HG02798 (cell line): ENCODE measurements around the gene CENPB.
"Not testable (repeated sequence)": the region's sequence is repeated elsewhere in the genome, so short reads cannot be mapped to it uniquely, and the experiment has no call there.

ENCODE experiments used
- ATAC-seq: cut with Tn5 transposase; IDR thresholded peaks from one replicate; pipeline ENCODE4 v1.9.1; 2021; ENCODE audit warnings: mild to moderate bottlenecking; ENCODE audit not compliant: unreplicated experiment, poor library complexity

CENPB gene

DNA sequence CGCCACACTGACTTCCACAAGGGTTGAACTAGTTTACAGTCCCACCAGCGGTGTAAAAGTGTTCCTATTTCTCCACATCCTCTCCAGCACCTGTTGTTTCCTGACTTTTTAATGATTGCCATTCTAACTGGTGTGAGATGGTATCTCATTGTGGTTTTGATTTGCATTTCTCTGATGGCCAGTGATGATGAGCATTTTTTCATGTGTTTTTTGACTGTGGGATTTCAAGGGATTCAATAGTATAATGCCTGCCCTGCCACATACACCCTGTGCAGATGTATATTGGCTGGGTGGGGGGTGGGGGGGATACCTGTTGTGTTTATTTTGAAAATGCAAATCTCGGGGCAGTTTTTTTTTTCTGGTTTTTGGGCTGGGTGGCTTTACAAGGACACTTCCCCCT, 7.6 kb upstream of the CENPB start:
- not testable (repeated sequence) for ATAC-seq

DNA sequence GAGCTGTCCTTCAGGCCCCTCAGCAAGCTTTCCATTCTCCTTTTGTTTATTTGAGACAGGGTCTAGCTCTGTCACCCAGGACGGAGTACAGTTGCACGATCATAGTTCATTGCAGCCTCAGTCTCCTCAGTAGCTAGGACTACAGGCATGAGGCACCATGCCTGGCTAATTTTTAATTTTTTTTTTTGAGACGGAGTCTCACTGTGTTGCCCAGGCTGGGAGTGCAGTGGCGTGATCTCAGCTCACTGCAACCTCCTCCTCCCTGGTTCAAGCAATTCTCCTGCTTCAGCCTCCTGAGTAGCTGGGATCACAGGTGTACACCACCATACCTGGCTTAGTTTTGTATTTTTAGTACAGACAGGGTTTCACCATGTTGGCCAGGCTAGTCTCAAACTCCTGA, 2.7 kb upstream of the CENPB start:
- not testable (repeated sequence) for ATAC-seq

DNA sequence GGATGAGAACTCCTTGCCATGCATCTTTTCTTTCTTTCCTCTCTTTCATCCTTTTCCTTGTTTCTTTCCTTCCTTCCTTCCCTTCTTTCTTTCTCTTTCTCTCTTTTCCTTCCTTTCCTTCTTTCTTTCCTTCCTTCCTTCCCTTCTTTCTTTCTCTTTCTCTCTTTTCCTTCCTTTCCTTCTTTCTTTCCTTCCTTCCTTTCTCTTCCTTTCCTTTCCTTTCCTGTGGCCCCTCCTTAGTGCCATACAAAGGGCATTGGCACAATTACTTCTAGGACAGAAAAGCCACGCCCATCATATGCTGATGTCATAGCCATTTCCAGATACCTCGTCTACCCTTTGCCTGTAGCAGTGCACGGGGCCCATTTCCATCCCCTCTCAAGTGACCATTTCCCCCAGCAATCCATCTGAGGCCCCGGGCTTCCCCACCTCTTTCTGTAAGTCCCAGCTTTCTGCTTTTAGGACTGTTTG, 2.2 kb upstream of the CENPB start:
- no peak for ATAC-seq

DNA sequence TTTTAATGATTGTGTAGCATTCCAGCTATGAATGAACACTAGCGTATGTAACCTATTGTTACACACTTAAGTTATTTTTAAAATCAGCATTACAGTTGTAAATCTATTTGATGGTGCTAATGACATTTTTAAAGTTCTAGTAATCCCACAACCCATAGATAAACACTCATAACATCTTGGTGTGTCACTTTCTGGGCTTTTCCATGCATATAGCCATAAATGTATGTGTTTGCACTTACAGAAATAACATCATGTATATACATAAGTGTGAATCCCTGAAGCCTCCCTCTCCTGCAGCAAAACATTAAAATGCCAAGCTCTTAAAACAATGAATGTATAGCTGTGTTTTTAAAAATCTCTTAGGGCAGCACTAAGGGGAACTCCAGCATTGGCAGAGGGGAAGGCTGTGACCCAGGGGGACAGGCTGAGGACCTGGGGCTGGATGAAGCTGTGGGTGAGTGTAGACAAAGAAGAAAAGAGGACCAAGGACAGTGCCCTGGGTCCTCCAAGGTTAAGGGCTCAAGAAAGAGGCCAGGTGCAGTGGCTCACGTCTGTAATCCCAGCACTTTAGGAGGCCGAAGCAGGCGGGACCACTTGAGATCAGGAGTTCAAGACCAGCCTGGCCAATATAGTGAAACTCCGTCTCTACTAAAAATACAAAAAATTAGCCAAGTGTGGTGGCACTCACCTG, 929 bp upstream of the CENPB start:
- no peak for ATAC-seq

DNA sequence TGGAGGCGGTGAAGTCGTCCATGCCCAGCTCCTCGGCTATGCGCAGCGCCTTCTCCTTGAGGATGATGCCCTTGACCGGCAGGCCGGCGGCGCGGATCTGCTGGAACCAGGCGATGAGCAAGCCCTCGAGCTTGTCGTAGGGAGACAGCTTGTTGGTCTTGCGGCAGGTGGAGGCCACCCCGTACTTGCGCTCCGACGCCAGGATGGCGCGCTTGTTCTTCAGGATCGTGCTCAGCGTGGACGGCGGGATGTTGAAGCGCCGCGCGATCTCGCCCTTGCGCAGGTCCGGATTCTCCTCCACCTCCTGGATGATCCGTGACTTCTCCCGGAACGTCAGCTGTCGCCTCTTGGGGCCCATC, 435 bp downstream of the CENPB start:
- peak; percentile 10 for ATAC-seq

DNA sequence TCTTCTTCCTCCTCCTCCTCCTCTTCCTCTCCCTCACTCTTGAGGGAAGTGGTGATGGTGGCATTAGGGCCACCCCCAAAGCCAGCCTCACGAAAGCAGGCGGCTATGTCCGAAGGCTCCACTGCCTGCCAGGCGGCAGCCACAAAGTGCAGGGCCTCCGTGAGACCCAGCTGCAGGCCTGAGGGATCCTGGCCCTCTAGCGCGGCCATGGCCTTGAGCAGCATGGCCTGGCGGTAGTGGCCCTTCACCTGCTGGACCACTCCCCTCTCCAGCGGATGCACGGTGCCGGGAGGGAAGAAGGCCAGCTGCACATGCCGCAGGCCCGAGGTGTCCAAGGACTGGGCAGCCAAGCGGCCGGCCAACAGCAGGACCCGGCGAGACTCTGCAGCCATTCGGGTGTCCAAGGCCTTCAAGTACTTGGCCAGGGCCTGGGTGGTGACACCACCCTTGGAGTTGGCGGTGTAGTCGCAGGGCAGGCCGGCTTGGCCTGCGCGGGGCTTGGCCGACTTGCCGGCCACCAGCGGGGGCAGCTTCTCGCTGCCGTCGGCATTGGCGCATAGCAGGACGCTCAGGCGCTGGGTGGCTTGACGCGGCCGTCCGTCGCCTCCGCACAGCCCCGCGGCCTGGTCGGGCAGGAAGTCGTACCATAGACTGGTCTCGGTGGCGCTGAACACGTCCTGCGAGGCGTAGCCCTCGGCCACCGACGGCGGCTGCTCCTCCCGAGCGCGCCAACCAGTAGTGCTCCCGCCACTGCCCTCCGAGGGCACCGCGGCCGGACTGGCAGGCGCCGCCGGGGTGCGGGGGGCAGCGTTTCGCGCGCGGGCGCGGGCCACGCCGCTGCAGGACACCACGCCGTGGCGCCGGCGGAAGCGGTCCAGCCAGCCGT, 1.1 kb downstream of the CENPB start:
- no peak for ATAC-seq

DNA sequence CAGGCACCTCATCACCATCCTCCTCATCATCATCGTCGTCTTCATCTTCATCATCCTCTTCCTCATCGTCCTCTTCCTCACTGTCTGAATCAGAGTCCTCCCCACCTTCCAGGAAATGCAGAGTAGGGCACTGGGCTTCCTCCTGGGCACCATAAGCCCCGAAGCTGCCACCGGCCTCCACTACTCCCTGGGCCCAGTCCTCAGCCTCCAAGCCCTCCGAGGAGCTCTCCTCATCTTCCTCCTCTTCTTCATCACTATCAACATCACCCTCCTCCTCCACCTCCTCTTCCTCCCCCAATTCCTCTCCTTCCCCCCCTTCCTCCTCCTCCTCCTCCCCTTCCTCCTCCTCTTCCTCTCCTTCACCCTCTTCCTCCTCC, 1.7 kb downstream of the CENPB start:
- no peak for ATAC-seq

DNA sequence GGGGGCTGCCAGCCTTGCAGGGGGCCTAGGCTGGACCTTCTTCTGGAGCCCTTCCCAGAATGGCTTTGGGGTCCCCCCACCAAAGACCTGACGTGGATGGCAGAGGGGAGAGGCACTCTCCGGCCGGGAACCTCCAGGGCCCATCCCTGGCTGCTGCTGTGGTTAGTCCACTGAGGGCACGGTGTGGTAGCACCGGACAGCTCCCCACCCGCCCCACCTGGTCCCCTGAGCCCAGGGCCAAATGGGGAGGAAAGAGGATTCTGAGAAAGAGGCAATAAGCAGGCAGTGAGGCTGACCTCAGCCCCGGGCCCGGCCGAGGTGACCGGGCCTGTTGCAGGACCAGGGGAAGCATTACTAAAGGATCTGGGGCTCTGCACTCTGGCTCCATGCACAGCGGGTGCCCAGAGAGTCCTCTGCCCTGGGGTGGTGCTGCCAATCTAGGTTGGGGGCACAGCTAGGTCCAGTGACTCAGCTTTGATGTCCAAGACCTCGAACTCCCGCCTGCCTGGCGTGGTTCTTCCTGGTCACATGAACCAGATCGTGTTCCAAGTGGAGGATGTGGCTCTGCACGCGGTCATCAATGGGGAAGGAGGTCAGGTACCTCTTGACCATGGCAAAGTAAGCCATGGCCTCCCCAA, 2.2 kb downstream of the CENPB start:
- no peak for ATAC-seq

DNA sequence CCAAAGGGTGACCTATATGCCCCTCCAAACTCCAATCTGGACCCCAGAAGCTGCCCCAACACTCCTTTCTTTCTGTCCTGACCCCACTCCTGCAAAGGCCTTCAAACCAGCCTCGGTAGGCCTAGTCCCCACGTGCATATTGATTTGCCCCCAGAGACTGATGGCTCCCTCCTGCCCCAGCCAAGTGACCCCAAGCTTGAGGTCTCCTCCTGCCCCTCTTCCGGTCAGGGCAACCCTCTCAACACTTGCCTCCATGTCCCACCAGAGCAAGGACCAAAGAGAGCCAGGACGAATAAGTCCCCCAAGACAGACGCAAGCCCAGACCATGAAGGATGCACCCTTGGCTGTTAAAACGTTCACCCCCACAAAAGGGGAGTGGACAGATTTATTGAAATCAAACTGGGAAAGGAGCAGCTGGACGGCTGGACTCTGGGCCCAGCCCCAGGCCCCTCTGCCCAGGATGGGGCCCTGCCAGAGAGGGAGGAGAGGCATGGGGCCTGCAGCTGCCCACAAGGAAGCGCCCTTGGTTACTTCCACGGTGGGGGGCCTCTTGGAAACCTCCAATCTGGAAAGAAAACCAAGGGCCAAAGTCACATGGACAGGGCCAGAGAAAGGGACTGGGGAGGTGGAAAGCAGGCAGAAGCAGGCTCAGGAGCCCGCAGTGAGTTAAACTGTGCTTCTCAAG, 2.9 kb downstream of the CENPB start:
- no peak for ATAC-seq

DNA sequence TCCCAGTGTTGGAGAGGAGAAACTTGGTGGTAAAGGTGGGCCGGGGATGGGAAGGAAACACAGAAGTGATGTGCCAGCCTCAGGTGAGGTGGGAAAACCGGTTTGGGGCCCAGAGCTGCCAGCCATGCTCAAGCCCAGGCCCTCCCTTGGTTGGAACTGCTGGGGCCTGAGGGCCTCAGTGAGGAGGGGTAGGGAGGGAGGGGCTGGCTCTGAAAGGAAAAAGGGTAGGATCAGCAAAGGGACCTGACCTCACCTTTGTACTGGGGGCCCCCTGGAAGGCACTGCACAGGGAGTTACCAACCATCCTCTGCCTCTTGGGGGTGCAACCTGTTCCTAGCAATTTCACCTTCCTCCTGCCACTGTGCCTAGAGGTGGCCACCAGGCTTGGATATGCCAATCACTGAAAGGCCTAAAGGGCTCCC, 3.5 kb downstream of the CENPB start:
- no peak for ATAC-seq

DNA sequence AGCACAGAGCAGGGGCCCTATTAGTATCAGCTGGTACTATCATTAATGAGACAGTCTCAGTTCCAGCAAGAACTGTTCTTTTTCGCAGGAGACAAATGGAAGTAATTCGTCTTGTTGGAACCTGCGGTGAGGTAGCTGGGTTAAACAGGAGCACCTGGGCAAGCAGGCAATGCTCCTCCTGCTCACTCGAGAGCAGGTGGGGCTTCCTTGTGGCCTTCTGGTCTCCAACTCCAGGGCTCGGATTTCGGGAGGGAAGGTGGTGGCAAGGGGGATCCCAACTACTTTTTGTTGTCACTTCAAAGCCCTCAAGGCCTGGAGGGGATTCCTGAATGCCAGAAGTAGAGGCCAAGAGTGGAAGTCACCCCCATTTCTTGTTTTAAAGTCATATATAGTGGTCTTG, 3.9 kb downstream of the CENPB start:
- no peak for ATAC-seq

DNA sequence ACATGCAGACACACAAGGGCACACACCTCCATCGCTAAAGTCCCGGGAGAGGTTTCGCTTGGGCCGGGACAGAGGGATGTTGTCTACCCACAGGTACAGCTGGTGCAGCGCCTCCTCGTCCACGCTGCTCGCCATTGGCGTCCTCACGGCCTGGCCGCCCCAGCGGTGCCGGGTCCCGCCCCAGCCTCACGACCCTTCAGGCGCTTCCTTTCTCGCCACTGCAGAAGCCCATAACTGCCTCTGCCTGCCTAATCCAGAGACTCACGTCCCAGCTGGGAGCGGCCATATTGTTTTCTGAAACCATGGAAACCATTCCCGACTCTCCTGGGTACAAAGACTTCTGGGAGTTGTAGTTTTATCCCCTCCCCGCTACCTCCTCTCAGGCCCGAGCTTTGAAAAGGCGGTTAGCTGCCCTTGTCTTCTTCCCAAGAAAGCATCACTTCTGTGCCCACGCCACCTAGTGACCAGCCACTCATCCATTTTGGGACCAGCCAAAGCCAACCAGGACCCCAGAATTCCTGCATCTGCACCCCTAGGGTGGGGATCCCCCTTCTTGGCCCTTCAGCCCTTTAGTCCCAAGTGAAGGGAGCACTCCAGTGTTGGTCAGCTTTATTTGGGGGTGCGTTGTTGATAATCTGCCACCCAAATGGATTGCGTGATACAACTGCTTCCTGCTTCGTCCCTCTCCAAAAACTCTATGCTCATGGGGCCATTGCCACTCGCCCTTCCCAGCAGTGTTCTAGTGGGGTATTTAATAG, 5.2 kb downstream of the CENPB start, which contains the start of gene SPEF1:
Gene SPEF1, minus strand, starts transcription at position 296 of the 758 bp plus-strand sequence. Its CDS starts 161 bp downstream, at position 135.
- ATAC-seq, result peak; percentile 72

DNA sequence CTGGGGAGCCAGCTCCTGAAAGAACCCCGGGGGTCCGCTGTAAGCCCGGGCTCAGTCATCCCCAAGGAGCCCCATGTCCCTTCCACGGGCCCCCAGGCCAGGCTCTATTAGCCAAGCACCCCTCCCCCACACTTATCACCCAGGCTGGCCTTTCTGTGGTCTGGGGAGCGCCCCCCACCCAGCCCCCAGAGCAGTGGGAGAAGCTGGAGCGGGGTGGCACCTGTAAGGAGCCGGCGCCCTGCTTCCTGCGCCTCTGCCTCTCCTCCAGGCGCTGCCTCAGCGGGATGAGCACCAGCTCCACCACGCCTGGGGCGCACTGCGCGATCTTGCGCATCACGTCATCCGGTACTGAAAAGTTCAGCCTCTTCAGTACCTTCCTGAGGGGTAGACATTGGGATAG, 7.6 kb downstream of the CENPB start:
- no peak for ATAC-seq

DNA sequence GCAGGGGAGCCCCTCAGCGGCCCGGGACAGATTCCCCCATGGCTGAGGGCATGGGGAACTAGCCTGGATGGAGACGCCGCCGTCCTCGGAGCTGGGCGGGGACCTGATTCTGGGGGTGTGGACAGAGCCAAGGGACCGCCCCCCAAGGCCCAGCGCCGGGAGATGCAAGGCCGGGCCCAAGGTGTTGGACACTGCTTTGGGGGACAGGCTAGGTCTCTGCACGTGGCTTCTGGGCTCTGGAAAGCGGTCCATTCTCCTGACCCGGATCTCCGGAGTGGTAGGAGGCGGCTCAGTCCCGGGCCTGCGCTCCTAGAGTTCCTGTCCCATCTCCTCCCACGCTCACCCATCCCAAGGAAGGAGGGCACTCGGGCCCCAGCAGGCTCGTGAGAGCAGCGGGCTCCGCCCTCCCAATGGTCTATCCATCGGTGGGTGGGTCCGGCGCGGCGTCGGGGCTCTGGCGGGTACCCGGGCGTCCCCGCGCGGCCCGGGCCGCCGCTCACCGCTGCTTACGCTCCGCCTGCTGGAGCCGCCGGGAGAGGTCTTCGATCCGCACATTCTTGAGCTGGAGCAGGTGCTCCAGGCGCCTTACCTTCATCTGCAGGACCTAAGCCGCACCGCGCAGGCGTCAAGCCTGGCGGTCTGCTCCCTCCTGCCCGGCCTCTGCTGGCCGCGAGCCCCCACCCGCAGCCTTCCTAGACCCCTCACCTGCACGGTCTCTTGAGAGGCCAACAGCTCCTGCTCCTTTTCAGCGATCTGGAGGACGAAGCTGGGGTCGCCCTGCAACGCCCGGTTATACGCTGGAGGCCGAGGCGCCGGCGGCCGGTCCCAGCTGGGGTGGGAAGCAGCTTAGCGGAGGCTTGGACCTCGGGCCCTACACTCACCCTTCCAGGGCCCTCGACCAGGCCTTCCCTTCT, 8.6 kb downstream of the CENPB start:
- ATAC-seq, result no peak

DNA sequence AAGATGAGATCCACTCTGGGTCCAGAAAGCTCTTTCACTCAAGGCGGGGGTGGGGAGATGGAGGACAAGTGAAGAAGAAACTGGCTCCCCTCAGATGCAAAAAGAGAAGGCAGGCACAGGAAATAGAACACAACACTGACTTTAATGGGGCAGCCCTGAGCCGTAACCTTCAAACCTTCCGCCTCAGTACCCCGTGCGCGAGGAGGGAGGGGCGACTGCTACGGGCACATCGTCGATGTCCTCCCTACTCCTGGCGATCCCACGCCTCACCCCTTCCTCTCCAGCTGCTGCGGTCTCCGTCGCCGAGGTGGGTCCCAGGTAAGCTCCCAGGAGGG, 9.2 kb downstream of the CENPB start:
- no peak for ATAC-seq

DNA sequence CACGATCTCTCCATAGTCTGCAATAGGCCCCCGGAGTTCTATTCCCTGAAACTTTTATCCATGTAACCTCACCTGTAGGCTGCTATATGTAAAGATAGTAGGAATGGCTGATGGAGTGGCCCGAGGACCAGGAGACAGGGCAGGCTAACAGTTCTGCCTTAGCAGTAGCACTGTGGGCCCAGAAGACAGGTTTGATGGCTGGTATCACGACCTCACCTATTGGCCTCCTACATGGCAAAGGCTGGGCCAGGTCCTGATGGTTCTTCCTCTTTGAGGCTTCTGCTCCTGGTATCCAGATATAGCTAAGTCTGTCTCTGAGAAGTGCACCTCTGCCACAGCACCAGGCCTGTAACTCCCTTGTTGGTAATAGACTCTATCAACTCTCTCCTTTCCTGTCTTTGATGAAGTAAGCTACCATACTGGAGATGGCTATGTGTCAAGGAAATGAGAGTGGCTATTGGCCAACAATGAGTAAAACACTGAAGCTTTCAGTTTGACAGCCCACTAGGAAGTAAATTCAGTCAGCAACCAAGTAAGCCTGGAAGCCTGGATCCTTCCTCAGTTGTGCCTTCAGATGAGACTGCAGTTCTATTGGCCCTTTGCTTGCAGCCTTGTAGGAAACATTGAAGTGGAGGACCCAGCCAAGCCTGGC, 11.0 kb downstream of the CENPB start:
- no peak for ATAC-seq

DNA sequence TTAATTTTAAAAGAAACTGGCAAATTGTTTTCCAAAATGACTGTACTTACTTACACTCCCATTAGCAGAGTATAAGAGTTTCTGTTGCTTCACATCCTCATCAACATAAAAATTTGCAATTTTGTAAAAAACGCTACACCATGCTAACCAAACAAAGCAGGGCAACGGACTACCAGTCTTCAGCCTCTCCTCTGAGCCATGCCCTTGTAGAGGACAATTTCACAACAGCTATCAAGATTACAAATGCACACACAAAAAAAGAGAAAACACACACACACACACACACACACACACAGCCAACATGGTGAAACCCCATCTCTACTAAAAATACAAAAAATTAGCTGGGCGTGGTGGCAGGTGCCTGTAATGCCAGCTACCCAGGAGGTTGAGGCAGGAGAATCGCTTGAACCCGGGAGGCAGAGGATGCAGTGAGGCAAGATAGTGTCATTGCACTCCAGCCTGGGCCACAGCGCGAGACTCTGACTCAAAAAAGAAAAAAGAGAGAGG, 14.9 kb downstream of the CENPB start:
- ATAC-seq, result no peak
